WTC11 (cell line): ENCODE measurements around the gene LRP11. TPM values are rescaled to one million over a fixed set of nuclear protein-coding genes. Genes with fewer than 3 reads are reported as not detected.
"Not testable (repeated sequence)": the region's sequence is repeated elsewhere in the genome, so short reads cannot be mapped to it uniquely, and the experiment has no call there.

ENCODE experiments used
- ATAC-seq: fragments of 200-7000 bp; cut with Tn5 transposase; 2 replicates; pipeline ENCODE4 v1.10.0; 2021; ENCODE audit warnings: mild to moderate bottlenecking, moderate library complexity
- CTCF ChIA-PET: fragments of 300-600 bp; sonication (Branson Sonifier 250); formaldehyde crosslinking; loops from one replicate; lab custom pipeline; 2021; ENCODE audit warnings: antibody characterized with exemption; lab: Charles Lee
- POLR2A ChIA-PET: fragments of 350-600 bp; sonication (Branson Sonifier 250); formaldehyde crosslinking; loops from one replicate; lab custom pipeline; 2021; ENCODE audit warnings: antibody characterized with exemption; lab: Charles Lee
- DNase-seq: peaks from one replicate; pipeline ENCODE4 v3.0.0; 2021; ENCODE audit warnings: low spot score
- H3K27ac Mint-ChIP-seq: 2 replicates; pipeline ENCODE4 v1.8.0; 2021; ENCODE audit warnings: mixed read lengths
- H3K27me3 Mint-ChIP-seq: 2 replicates; pipeline ENCODE4 v1.8.0; 2021; ENCODE audit warnings: low read depth, mild to moderate bottlenecking, moderate library complexity, mixed read lengths
- H3K36me3 Mint-ChIP-seq: 2 replicates; pipeline ENCODE4 v1.8.0; 2021; ENCODE audit warnings: mixed read lengths
- H3K4me1 Mint-ChIP-seq: 2 replicates; pipeline ENCODE4 v1.8.0; 2022; ENCODE audit warnings: mixed read lengths
- H3K4me3 Mint-ChIP-seq: 2 replicates; pipeline ENCODE4 v1.8.0; 2021; ENCODE audit warnings: mild to moderate bottlenecking, moderate library complexity, mixed read lengths
- H3K9me3 Mint-ChIP-seq: 2 replicates; pipeline ENCODE4 v1.8.0; 2021; ENCODE audit warnings: mixed read lengths
- AFF4 ChIP-seq: sonication (generic); formaldehyde crosslinking; IDR thresholded peaks from 2 replicates; pipeline ENCODE4 v1.8.1; 2023; ENCODE audit warnings: mild to moderate bottlenecking, missing genetic modification reagents, borderline replicate concordance
- AR ChIP-seq: fragments of 250-450 bp; sonication (Bioruptor Pico); IDR thresholded peaks from 2 replicates; pipeline ENCODE4 v1.9.0; 2021; ENCODE audit warnings: mild to moderate bottlenecking
- ATF3 ChIP-seq: sonication (generic); formaldehyde crosslinking; conservative IDR thresholded peaks from 2 replicates; pipeline ENCODE4 v1.8.1; 2022; ENCODE audit warnings: mild to moderate bottlenecking, missing genetic modification reagents
- CREM ChIP-seq: sonication (generic); formaldehyde crosslinking; IDR thresholded peaks from 2 replicates; pipeline ENCODE4 v1.8.1; 2022; ENCODE audit warnings: mild to moderate bottlenecking, missing genetic modification reagents, moderate library complexity
- E2F4 ChIP-seq: sonication (generic); formaldehyde crosslinking; IDR thresholded peaks from 2 replicates; pipeline ENCODE4 v1.8.1; 2022; ENCODE audit warnings: low read depth, mild to moderate bottlenecking, moderate library complexity, missing genetic modification reagents, borderline replicate concordance
- ETV6 ChIP-seq: sonication (generic); formaldehyde crosslinking; IDR thresholded peaks from 2 replicates; pipeline ENCODE4 v1.8.1; 2022; ENCODE audit warnings: mild to moderate bottlenecking, missing genetic modification reagents
- GRHL2 ChIP-seq: fragments of 250-450 bp; sonication (Bioruptor Pico); IDR thresholded peaks from 2 replicates; pipeline ENCODE4 v1.8.0; 2022; ENCODE audit warnings: mild to moderate bottlenecking, moderate library complexity; ENCODE audit not compliant: insufficient replicate concordance, severe bottlenecking
- JUN ChIP-seq: sonication (generic); formaldehyde crosslinking; IDR thresholded peaks from 2 replicates; pipeline ENCODE4 v1.8.0; 2023; ENCODE audit warnings: mild to moderate bottlenecking, missing genetic modification reagents
- KAT7 ChIP-seq: sonication (generic); formaldehyde crosslinking; IDR thresholded peaks from 2 replicates; pipeline ENCODE4 v1.8.1; 2023; ENCODE audit warnings: missing genetic modification reagents, mild to moderate bottlenecking, borderline replicate concordance
- MXD4 ChIP-seq: fragments of 250-450 bp; sonication (Bioruptor Pico); IDR thresholded peaks from 2 replicates; pipeline ENCODE4 v1.8.0; 2021; ENCODE audit warnings: mild to moderate bottlenecking, moderate library complexity, borderline replicate concordance
- NFATC4 ChIP-seq: fragments of 250-450 bp; sonication (Bioruptor Pico); IDR thresholded peaks from 2 replicates; pipeline ENCODE4 v1.9.0; 2021; ENCODE audit warnings: mild to moderate bottlenecking
- NR1H2 ChIP-seq: sonication (generic); formaldehyde crosslinking; IDR thresholded peaks from 2 replicates; pipeline ENCODE4 v1.9.0; 2021; ENCODE audit warnings: mild to moderate bottlenecking, moderate library complexity, missing genetic modification reagents
- PRRX2 ChIP-seq: fragments of 250-450 bp; sonication (Bioruptor Pico); IDR thresholded peaks from 2 replicates; pipeline ENCODE4 v1.8.0; 2021; ENCODE audit warnings: mild to moderate bottlenecking
- SMAD4 ChIP-seq: sonication (generic); formaldehyde crosslinking; IDR thresholded peaks from 2 replicates; pipeline ENCODE4 v1.8.0; 2022; ENCODE audit warnings: mild to moderate bottlenecking, missing genetic modification reagents
- STAT6 ChIP-seq: sonication (generic); formaldehyde crosslinking; conservative IDR thresholded peaks from 2 replicates; pipeline ENCODE4 v1.8.1; 2023; ENCODE audit warnings: mild to moderate bottlenecking, low read depth, missing genetic modification reagents, moderate library complexity
- TEAD1 ChIP-seq: sonication (generic); formaldehyde crosslinking; IDR thresholded peaks from 2 replicates; pipeline ENCODE4 v1.8.0; 2022; ENCODE audit warnings: mild to moderate bottlenecking, missing genetic modification reagents
- ZNF263 ChIP-seq: sonication (generic); formaldehyde crosslinking; IDR thresholded peaks from 2 replicates; pipeline ENCODE4 v1.8.1; 2022; ENCODE audit warnings: low read depth, mild to moderate bottlenecking, moderate library complexity, missing genetic modification reagents
- ZNF317 ChIP-seq: sonication (generic); formaldehyde crosslinking; IDR thresholded peaks from 2 replicates; pipeline ENCODE4 v1.8.1; 2023; ENCODE audit warnings: low read depth, mild to moderate bottlenecking, moderate library complexity, missing genetic modification reagents, borderline replicate concordance
- ZNF396 ChIP-seq: fragments of 250-450 bp; sonication (Bioruptor Pico); IDR thresholded peaks from 2 replicates; pipeline ENCODE4 v1.8.0; 2021; ENCODE audit warnings: mild to moderate bottlenecking, moderate library complexity, borderline replicate concordance
- total RNA-seq: library from RNA; stranded (reverse); gene quantifications from 3 replicates; pipeline ENCODE4 v1.2.3, GENCODE V29; 2021

The LRP11 gene
- total RNA-seq, 1 experiment from 2014 or later = 19.8 TPM

- no peak for TF ChIP-seq ZNF263 (CRISPR knock-in tag)
- TF ChIP-seq, all 79 proteins: peak for 0
Observed at GRCh38 chr6:149913085-149913484, 48.9 kb upstream of the LRP11 start (continued).

- Mint-ChIP-seq H3K9me3 (peaks cover 30% of the 10 kb centered on the region), H3K27me3 (peaks cover 43% of the 10 kb centered on the region), H3K36me3 (peaks cover 16% of the 10 kb centered on the region)
- POLR2A ChIA-PET, ATAC-seq, H3K4me1 Mint-ChIP-seq, H3K4me3 Mint-ChIP-seq, CTCF ChIA-PET, DNase-seq, H3K27ac Mint-ChIP-seq: not testable (repeated sequence)
Observed at GRCh38 chr6:149912680-149913079, 48.5 kb upstream of the LRP11 start.

GRCh38 chr6:149910721-149911151, 46.6 kb upstream of the LRP11 start:
- H3K4me3 Mint-ChIP-seq = no peak overlapping the region
- POLR2A ChIA-PET = no interaction called here
- DNase-seq (no peak), ATAC-seq (no peak)
- H3K36me3 Mint-ChIP-seq = peaks cover 16% of the 10 kb centered on the region
- H3K27ac Mint-ChIP-seq = no peak overlapping the region
- no peaks in the 10 kb centered on the region for H3K4me1 Mint-ChIP-seq
- peaks cover 43% of the 10 kb centered on the region for H3K27me3 Mint-ChIP-seq
- TF ChIP-seq MXD4 (CRISPR knock-in tag) (no peak), ZNF396 (CRISPR knock-in tag) (no peak), JUN (CRISPR knock-in tag) (no peak), AR (no peak), GRHL2 (CRISPR knock-in tag) (no peak), NFATC4 (CRISPR knock-in tag) (no peak), PRRX2 (CRISPR knock-in tag) (no peak), SMAD4 (CRISPR knock-in tag) (no peak), KAT7 (CRISPR knock-in tag) (no peak), NR1H2 (CRISPR knock-in tag) (no peak), ZNF317 (CRISPR knock-in tag) (no peak), CREM (no peak)
- peaks cover 43% of the 10 kb centered on the region for H3K9me3 Mint-ChIP-seq
- CTCF ChIA-PET = no interaction called here

GRCh38 chr6:149909701-149910470, 45.7 kb upstream of the LRP11 start:
- peaks cover 16% of the 10 kb centered on the region for H3K36me3 Mint-ChIP-seq
- ChIA-PET CTCF (no interaction called here), POLR2A (no interaction called here)
- H3K27ac Mint-ChIP-seq = no peak overlapping the region
- no peaks in the 10 kb centered on the region for H3K4me1 Mint-ChIP-seq
- ATAC-seq (no peak), DNase-seq (no peak)
- peaks cover 43% of the 10 kb centered on the region for H3K9me3 Mint-ChIP-seq
- H3K4me3 Mint-ChIP-seq = no peak overlapping the region
- H3K27me3 Mint-ChIP-seq = peaks cover 43% of the 10 kb centered on the region
- TF ChIP-seq TEAD1 (no peak), NFATC4 (CRISPR knock-in tag) (no peak), CREM (no peak), ZNF317 (CRISPR knock-in tag) (no peak), E2F4 (no peak), AFF4 (CRISPR knock-in tag) (no peak), ETV6 (CRISPR knock-in tag) (no peak), ATF3 (no peak), STAT6 (CRISPR knock-in tag) (no peak)
